Activated CD4-positive, CD25-positive, alpha-beta regulatory T cell treated with anti-CD3 and anti-CD28 coated beads, Interleukin-2, amount 50 U/mL, for 72 hours (primary cell): Measurements from ENCODE around the gene CCDC183.
A peak's percentile ranks its signal among the peaks of the same experiment; 100 is the strongest.
"Not testable (repeated sequence)": the region's sequence is repeated elsewhere in the genome, so short reads cannot be mapped to it uniquely, and the experiment has no call there.

Experiments
- DNase-seq: peaks from one replicate; pipeline ENCODE4 v3.0.0; 2021

Gene CCDC183

GRCh38 chr9:136803009-136803550 lies 6.9 kb downstream of the CCDC183 start:
- not testable (repeated sequence) for DNase-seq

GRCh38 chr9:136803551-136804508 lies 7.7 kb downstream of the CCDC183 start:
- DNase-seq, result no peak

- no peak for DNase-seq
Measured at GRCh38 chr9:136804509-136805206, 8.5 kb downstream of the CCDC183 start.

GRCh38 chr9:136805207-136805740 lies 9.1 kb downstream of the CCDC183 start:
- DNase-seq, result no peak

- DNase-seq, result no peak
Measured at GRCh38 chr9:136806067-136806466, 9.9 kb downstream of the CCDC183 start.

- DNase-seq, result no peak
Measured at GRCh38 chr9:136806631-136807201, 10.6 kb downstream of the CCDC183 start.

GRCh38 chr9:136807281-136808074 lies 11.3 kb downstream of the CCDC183 start, which contains the start of gene RABL6:
TSS of gene RABL6 (plus strand) at chr9:136807948. CDS start at chr9:136808197, 249 bp downstream.
- DNase-seq, result peak; percentile 87

GRCh38 chr9:136808075-136808805 lies 12.1 kb downstream of the CCDC183 start:
- no peak for DNase-seq

- DNase-seq, result no peak
Measured at GRCh38 chr9:136808806-136809158, 12.6 kb downstream of the CCDC183 start.

- no peak for DNase-seq
Measured at GRCh38 chr9:136814725-136815421, 18.7 kb downstream of the CCDC183 start.

GRCh38 chr9:136815422-136815782 lies 19.3 kb downstream of the CCDC183 start:
- no peak for DNase-seq

GRCh38 chr9:136820971-136821825 lies 25.1 kb downstream of the CCDC183 start:
- DNase-seq, result no peak

- no peak for DNase-seq
Measured at GRCh38 chr9:136821826-136822544, 25.8 kb downstream of the CCDC183 start.

GRCh38 chr9:136823136-136824046 lies 27.3 kb downstream of the CCDC183 start:
- DNase-seq, result no peak

GRCh38 chr9:136824496-136825225 lies 28.5 kb downstream of the CCDC183 start:
- DNase-seq, result no peak

- DNase-seq, result no peak
Measured at GRCh38 chr9:136825295-136826187, 29.4 kb downstream of the CCDC183 start.
